ENCODE measurements around the gene TAF1C.

The TAF1C gene

GRCh38 chr16:84182680-84183571 is 3.9 kb downstream of the TAF1C start:
- FAIRE-seq = no peak

GRCh38 chr16:84182104-84182503 is 4.8 kb downstream of the TAF1C start:
- no peak for FAIRE-seq

GRCh38 chr16:84181144-84181915 is 5.5 kb downstream of the TAF1C start:
- no peak for FAIRE-seq

GRCh38 chr16:84180519-84181140 is 6.2 kb downstream of the TAF1C start:
- no peak for FAIRE-seq

GRCh38 chr16:84179612-84180320 is 7.1 kb downstream of the TAF1C start:
- FAIRE-seq = no peak

DNA sequence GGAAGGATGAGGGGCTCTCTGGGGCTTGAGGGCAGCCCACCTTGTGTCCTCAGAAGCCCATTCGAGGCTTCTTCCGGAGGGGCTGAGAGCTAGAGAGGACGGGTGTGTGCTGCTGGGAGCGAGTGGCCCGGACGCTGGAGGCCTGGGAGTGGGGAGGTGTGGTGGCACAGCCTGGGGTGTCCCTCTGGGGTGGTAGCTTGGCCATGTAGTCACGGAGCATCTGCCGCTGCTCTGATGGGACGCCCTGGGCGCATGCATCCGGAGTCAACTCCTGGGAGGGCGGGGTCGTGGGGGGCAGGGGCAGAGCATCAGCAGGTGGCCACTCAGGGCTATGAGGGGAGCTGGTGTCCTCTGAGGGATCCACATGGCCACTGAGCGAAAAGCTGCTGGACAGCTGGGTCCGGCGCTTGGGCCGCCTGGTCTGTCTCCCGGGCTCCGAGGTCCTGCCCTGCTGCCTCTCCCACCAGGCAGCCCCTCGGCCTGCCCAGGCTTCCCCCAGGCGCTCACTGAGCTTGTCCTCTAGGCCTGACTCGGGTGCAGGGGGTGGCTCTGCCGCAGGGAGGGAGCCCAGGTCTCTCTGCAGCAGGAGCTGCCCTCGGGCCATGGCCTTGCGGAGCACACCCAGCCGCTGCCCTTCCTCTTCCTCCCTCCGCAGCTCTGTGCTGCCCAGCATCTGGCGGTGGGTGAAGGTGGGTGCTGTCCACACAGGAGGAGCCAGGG is 7.8 kb downstream of the TAF1C start:
- no peak for FAIRE-seq

DNA sequence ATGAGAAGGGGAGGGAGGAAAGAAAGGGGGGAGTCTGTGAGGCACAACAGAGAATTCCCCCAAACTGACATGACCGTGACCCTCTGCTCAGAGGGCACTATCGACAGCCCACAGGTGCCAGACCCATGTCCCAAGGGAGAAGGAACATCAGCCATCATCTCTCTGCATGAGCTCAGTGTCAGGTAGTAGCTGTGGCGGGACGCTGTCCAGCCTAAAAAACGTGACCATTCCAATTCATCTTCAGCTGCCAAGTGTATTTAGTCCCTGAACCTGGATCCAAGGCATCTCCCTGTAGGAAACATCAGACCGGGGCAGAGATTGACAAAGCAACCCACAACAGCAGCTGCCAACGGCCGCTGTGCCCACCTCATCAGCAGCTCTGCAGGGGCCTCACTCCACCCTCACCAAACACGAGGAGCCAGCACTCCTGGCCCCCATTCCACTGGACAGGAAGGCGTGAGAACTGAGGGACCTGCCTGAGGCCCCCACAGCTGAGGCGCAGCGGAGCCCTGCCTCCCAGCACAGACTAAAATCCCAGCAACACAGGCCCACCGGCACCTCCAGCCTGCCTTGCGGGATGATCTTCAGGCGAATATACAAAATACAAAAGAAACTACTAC is 8.6 kb downstream of the TAF1C start:
- FAIRE-seq = no peak

- no peak for FAIRE-seq
Measured at GRCh38 chr16:84177741-84178073, 9.2 kb downstream of the TAF1C start.

- no peak for FAIRE-seq
Measured at GRCh38 chr16:84176192-84177053, 10.4 kb downstream of the TAF1C start.

GRCh38 chr16:84175350-84176081 is 11.3 kb downstream of the TAF1C start:
- FAIRE-seq = no peak

- no peak for FAIRE-seq
Measured at GRCh38 chr16:84174396-84174795, 12.5 kb downstream of the TAF1C start.

GRCh38 chr16:84169765-84170310 is 17.0 kb downstream of the TAF1C start:
- FAIRE-seq = no peak

GRCh38 chr16:84166796-84167695 is 19.8 kb downstream of the TAF1C start:
- FAIRE-seq = no peak

DNA sequence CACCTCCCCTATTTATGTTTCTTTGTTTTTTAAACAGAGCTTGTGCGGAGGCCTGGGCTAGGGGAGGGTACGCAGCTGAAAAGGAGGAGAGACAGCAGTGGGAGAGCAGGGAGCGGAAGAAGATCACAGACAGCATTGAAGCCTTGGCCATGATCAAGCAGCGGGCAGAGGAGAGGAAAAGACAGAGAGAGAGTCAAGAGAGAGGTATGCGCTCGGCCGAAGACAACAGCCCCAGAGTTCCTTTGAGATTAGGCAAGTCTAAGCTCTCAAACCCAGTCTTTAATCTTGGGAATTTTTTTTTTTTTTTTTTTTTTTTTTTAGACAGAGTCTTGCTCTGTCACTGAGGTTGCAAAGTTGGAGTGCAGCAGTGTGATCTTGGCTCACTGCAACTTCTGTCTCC is 21.1 kb downstream of the TAF1C start:
- FAIRE-seq = no peak

GRCh38 chr16:84161801-84162200 is 25.1 kb downstream of the TAF1C start:
- FAIRE-seq = no peak

DNA sequence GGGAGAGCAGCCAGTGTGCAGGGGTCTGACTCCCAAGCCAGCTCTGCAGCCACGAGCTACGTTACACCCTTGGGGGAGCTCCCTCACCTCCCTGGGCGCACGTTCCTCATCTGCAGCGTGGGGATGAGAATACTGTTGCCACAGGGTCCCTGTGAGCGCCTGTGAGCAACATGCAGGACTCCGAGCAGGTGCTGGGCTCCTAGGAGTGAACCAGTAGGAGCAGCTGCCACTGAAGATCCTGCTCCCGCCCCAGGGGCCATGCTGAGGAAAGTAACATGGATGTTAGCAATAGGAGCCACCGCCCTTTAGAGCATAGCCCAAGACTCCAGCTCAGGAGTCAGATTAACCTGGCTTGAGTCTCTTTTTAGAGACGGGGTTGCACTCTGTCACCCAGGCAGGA is 25.8 kb downstream of the TAF1C start:
- FAIRE-seq = no peak

DNA sequence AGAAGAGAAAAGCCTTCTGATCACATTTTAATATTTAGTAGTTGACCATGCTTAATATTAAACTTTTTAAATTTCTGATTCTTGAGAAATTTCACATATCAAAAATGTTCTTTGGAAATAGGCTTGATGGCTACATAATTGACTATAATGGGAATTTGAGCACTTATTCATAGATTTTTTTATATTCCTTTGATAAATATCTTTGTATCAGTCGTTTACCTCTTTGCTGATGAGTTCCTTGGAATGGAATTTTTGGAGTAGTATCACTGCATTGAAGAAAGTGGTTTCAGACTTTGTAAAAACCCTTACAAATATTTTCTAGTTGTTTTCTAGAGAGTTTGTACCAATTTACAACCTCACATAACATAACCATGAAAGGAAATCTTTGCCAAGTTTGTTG is 27.1 kb downstream of the TAF1C start:
- FAIRE-seq = no peak

DNA sequence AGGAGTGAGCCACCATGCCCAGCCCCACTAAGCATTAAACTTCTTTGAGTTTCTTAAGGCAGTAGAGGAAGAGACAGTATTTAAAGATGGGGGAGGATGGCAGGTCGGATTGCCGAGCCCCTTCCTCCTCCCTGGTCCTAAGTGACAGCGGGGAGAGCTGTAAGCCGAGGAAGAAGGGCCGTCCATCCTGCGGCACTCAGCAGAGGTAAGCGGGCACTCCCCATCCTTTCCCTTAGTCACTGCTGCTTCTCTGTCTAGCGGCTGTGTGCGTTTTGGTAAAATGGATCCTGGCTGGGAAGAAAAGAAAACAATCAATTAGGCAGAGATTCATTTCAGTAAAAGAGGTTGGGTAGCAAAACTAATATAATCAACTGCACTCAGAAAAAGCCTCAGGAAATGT is 27.9 kb downstream of the TAF1C start:
- no peak for FAIRE-seq

DNA sequence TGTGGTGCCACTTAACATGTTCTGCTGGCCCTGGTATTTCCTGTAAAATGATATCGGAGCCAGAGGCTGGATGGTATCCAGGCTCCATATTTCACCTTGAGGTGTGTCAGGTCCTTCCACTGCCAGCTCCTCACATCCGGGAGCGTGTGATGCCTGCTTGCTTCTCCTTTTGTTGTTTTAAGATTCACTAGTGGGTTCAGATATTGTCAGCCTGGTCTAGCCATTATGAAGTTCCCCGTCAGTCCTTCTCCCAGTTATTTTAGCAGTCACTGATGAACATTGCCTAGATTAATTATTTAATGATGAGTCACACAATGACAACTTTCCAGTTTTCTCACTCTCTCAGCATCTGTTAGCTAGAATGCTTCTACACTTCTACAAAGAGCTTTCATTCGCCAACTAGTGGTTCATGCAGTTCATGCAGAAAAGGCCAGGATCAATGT is 30.5 kb downstream of the TAF1C start:
- FAIRE-seq = no peak
